HG03460 (cell line): ENCODE measurements around the gene ATAD2B.
"Not testable (repeated sequence)": the region's sequence is repeated elsewhere in the genome, so short reads cannot be mapped to it uniquely, and the experiment has no call there.

ENCODE experiments used
- ATAC-seq: cut with Tn5 transposase; IDR thresholded peaks from one replicate; pipeline ENCODE4 v1.9.1; 2021; ENCODE audit not compliant: unreplicated experiment

ATAD2B gene

DNA sequence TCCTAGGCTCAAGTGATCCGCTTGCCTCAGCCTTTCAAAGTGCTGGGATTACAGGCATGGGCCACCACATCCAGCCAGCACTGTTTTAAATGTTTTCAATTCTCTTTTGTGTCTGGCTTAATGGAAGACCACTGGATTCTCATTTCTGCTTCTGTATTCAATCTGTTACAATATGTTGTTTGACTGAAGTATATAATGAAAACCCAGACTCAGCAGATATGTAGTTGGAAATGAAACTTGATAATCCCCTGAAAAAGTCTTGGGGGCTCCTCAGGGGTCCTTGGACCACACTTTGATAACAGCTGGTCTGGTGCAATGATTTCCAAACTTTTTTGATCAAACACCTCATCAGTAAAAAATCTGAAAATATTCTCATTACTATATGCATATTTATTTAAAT, 132.7 kb downstream of the ATAD2B start:
- ATAC-seq = no peak

DNA sequence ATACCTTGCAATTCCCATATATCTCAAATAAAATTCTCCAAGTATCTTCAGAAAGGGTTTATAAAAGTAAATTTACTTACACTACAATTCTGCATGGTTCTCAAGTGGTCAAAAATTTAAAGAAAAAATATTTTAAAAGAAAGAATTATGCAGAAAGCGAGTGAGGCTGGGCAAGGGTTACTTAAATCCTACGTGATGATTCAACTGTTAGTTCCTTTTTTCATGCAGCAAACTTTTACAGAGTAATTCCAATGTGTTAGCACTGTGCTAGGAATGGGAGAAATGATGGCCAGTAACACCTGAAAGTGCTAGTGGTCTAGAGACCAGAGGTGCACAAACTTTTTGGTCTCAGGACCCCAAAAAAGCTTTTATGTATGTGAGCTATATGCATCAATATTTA, 133.4 kb downstream of the ATAD2B start:
- ATAC-seq = no peak

DNA sequence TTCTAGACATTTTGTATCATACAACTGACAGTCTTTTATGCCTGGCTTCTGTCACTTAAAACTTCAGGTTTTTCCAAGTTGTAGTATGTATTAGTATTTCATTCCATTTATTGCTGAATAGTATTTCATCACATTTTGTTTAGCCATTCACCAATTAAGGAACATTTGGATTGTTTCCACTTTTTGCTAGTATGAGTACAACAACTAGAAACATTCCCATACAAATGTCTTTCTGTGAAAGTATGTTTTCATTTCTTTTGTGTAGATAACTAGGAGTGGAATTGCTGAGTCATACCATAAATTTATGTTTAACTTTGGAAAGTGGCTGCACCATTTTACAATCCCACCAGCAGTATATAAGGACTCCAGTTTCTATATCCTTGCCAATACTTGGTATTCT, 135.9 kb downstream of the ATAD2B start:
- no peak for ATAC-seq

DNA sequence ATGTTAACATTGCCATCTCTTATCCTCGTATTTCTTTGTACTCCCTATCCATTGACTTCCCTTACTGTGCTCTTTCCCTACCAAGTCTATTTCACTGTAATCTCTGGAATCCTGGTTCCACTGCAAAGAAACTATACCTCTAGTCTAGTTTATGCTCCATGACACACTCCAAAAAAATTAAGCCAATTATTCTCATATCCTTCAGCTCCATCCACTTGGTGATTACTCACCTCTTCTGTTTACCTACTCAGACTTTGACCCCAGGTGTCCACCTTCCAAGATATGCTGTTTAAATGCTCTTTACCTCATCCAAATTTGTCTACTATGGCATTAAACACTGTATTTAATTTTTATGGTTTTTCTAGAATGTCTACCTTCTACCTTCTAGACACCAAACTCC, 137.9 kb downstream of the ATAD2B start:
- no peak for ATAC-seq

GRCh38 chr2:23788100-23788499, 138.8 kb downstream of the ATAD2B start:
- peak; percentile 86 for ATAC-seq

GRCh38 chr2:23784971-23785370, 142.0 kb downstream of the ATAD2B start:
- ATAC-seq = no peak

DNA sequence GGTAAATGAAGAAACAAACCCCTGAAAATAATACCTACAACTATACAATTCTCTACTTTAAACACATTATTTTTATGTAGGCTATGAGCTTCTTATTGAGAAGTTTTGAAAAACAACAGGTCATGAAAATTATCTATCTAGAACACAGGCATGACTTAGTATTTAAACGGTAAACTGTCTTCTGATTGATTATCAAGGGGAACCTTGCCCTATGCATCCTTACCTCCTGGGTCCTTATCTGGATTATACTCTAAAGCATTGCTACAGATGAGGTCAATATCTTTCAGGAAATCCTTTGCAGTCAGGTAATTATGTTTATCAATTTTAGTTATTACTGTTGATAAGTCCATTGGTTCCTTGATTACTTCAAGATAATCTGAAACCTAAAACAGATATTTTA, 144.3 kb downstream of the ATAD2B start:
- ATAC-seq = no peak

DNA sequence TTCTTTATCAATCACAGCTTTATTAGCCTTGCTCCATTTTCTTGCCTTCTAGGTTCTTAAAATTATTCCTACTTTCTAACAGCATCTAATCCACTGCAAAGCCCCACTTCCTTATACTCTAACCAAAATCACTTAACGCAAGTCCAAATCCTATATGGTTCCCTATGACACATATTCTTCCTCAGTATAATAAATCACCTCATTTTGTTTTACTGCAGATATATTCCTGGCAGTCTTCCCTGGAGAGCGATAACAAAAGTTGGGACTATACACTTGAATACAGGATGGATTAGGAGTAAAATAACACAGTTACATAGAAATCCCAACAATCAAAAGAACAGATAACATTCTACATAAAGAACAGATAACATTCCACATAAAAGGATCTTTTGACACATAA, 144.8 kb downstream of the ATAD2B start:
- no peak for ATAC-seq

GRCh38 chr2:23780465-23780864, 146.5 kb downstream of the ATAD2B start:
- ATAC-seq = not testable (repeated sequence)

DNA sequence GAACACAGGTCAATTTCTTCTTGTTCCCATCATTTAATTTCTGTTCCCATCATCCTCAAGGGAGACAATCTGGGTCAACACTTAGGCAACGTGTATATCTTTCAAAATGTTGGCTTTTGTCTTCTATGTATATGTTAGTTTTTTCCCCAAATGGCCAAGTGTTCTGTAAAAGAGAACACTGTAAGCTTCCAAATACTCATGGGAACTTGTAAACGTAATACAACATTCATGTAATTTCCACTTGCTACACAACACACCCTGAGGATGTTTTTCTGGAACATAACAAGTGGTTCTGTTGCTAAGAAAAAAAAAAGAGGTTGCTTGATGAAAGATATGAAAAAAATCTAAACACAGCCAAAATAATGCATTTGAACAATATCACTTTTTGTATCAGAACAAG, 149.1 kb downstream of the ATAD2B start:
- ATAC-seq = no peak

DNA sequence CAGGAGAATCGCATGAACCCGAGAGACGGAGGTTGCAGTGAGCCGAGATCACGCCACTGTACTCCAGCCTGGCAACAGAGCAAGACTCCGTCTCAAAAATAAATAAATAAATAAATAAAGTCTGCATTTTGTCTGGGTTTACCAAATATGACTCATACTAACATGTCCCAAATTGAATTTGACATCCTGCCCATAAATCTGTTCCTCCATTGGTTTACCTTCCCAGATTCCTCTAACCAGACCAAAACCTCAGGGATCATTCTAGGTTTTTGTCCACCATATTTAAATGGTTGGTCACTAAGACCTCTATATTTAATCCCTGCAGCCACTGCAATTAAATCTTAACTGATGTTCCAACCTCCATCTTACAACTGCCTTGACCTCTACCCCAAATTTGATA, 150.9 kb downstream of the ATAD2B start:
- no peak for ATAC-seq

DNA sequence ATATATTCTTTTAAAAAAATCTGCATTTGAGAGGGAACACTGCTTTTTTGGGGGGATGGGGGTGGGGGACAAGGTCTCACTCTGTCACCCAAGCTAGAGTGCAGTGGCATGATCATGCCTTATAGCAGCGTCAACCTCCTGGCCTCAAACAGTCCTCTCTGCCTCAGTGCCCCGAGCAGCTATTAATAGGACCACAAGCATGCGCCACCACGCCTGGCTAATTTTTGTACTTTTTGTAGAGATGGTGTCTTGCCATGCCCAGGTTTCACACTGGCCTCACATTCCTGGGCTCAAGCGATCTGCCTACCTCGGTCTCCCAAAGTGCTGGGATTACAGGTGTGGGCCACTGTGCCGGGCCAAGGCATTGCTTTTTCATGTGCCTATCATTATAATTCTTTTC, 154.2 kb downstream of the ATAD2B start:
- no peak for ATAC-seq

DNA sequence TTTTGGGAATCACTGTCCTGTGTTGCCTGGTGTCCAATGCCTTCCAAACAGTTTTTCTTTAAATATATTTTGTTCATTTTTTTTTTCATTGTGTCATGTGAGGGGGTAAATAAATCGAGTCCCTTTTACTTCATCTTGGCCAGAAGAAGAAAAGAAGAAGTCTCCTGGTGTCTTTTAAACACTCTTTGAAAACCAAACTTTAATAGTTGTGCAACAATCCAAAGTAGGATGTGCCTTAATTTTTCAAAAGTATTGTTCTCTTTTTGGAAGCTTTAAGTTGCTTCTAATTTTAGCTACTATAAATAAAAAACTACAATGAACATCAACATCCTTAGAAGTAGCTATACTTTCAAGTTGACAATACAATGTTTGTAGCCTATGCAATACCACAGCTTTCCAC, 154.9 kb downstream of the ATAD2B start:
- ATAC-seq = no peak

DNA sequence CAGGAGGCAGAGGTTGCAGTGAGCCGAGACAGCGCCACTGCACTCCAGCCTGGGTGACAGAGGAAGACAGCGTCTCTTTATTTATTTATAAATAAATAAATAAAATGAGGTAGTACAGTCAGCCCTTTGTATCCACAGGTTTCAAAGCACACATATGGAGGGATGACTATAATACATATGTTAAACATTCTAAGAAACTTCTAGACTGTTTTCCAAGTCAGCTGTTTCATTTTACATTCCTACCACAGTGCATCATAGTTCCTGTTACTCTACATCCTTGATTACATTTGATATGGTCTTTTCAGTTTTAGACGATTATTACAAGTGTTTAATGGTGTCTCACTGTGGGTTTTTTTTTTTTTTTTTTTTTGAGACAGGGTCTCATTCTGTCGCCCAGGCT, 157.6 kb downstream of the ATAD2B start:
- ATAC-seq = no peak

DNA sequence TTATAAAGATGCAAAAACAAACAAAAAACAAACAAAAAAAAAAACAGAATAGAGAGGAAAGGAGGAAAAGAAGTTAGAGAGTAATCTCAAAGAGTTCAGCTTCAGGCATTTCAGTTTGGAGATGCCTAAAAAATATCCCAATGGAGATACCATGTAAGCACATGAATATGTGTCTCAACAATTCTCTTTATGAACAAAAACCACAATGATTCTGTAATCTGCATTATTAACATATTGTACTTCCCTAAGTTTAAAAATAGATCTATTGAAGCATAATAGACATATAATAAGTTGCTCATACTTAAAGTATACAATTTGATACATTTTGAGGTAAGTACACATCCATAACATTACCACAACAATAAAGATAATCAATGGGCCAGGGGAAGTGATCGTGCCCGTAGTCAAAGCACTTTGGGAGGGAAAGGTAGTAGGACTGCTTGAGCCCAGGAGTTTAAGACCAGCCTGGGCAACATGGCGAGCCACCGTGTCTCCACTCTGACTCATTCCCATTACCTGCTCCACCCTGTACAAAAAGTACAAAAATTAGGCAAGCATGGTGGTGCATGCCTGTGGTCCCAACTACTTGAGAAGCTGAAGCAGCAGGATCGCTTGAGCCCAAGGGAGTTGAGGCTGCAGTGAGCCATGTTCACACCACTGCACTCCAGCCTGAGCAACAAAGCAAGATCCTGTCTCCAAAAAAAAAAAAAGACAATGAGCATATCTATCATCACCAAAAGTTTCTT, 158.9 kb downstream of the ATAD2B start:
- ATAC-seq = no peak

GRCh38 chr2:23762141-23762540, 164.8 kb downstream of the ATAD2B start:
- ATAC-seq = no peak

DNA sequence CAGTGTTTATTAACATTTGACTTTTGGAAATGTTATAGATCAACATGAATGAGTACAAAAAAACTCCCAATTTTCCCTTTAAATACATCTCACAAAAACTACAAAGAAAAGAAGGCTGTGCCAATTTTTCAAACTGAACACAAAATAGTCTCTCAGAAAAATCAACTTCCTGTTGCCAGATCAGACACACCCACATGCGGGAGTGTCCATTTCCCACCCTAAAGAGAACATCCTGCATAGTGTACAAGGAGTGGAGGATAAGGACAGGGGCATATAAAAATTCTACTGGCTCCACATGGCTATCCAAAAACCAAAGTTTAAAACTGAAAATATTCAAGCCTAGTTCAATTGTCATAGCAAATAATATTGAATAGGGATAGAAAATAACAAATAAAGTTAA, 165.3 kb downstream of the ATAD2B start:
- no peak for ATAC-seq

GRCh38 chr2:23760736-23761135, 166.2 kb downstream of the ATAD2B start:
- ATAC-seq = no peak

DNA sequence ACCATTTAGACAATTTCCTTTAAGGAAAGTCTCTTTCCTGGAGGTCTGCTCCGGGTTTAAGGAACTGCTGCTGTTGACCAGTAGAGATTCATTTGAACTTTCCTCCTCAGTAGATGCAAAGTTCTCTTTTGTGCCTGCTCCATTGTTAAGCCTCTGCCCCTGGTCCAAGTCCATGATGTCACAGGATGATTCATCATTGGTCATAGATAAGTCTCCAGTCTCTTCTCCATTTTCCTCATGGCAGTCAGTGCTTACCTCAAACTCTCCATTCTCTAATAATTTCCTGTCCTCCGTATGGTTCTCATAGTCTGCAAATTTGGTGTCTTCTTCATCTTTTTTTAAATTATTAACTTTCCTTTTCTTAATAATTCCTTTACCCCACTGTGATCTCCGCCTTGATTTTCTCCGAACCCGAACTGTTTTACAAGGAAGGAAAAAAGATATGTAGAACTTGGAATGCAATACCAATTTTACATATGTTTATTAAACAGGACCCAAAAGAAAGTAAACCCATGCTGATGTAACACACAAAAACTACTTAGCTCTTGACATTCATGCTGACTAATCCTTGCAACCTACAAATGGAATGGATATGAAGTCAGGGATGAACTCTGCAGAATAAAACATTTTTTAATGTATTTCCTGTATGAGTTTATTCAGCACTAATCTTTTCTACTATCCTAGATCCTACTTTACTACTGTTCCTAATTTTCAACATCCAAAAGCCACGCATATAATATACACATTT, 169.1 kb downstream of the ATAD2B start:
- ATAC-seq = no peak

DNA sequence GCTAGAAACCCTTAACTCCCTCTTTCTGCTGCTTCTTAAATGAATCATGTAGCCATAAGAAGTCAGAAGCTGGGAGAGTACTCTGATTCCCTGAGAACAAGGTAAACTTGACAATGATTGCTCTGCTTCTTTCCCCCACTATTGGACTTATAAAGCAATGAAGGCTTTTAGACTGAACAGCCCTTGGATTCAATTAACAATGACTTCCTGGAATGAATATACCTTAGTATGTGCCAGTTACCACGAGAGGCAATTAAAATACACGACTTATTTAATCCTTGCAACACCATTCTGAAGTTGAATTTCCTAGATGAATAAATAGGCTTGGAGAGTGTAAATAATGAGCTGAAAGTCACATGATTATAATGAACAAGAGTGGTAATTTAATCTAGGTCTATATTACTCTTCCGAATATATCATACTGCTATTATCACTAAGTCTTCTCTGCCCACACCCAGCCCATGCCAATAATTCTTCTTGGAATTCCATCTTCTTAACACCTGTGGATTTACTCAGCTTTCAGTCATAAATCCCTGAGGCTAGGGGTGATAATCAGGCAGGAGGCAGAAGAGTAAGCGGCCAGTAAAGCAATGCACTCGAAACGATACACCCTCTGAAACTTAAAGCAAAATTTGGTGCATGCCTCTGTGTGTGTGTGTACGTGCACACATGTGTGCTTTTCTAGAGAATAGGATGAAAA, 170.2 kb downstream of the ATAD2B start:
- ATAC-seq = no peak

DNA sequence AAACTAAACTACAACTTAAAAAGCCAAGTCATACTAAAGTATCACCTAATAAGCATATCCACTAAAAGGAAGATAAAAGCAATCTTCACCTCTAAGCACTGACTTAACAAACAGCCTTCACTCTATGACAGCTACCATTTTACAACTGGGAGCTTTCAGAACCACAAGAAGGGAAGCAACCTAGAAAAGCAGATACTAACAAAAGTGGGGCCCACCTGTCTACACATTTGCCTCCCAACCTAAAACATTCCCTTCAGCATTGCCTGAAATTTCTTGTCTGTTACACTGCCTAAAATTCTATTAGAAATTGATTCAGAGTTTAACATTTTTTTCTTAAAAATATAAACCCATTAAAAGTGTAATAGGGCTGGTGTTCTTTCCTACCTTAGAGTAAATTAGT, 172.0 kb downstream of the ATAD2B start:
- no peak for ATAC-seq
